Measurements from ENCODE around the gene KANSL1L. TPM values are rescaled to one million over a fixed set of nuclear protein-coding genes. Genes with fewer than 3 reads are reported as not detected.

Gene KANSL1L
- total and polyA plus RNA-seq, 8 donors, result 29.6 to 54.6 (median 47.5) TPM

GRCh38 chr2:210197720-210198119 lies 26.5 kb upstream of the KANSL1L start:
- Histone ChIP-seq H3K4me1 (peaks cover 0 to 12% of the 10 kb centered on the region in 2 donors), H3K27ac (no peak overlapping the region), H3K9me3 (no peaks in the 10 kb centered on the region), H3K36me3 (no peaks in the 10 kb centered on the region), H3K27me3 (no peaks in the 10 kb centered on the region), H3K4me3 (no peak overlapping the region)
- TF ChIP-seq CTCF (IDR thresholded peaks at IDR 0.05), result no peak
- no peak for ATAC-seq
- intact Hi-C loops (cut with DNase I), result loop anchor here in 1 of 2 donors (5.0 to 10.0 kb wide), 2 partner anchors 123 to 220 kb away; no protein-coding TSS in a partner anchor
- no peak for DNase-seq

GRCh38 chr2:210195101-210195852 lies 24.1 kb upstream of the KANSL1L start:
- no peak overlapping the region for H3K4me3 ChIP-seq
- peak; percentile 54 to 60 for TF ChIP-seq CTCF (IDR thresholded peaks at IDR 0.05)
- H3K27ac ChIP-seq, result no peak overlapping the region
- peaks cover 0 to 12% of the 10 kb centered on the region in 2 donors for H3K4me1 ChIP-seq
- no peaks in the 10 kb centered on the region for H3K9me3 ChIP-seq
- intact Hi-C loops (cut with DNase I), result loop anchor here in 1 of 2 donors (5.0 to 10.0 kb wide), 2 partner anchors 120 to 218 kb away; no protein-coding TSS in a partner anchor
- H3K27me3 ChIP-seq, result no peaks in the 10 kb centered on the region
- peak; percentile 38 for ATAC-seq
- peak in 1 of 4 donors; percentile 60 for DNase-seq
- H3K36me3 ChIP-seq, result no peaks in the 10 kb centered on the region

- Histone ChIP-seq H3K4me3 (no peak overlapping the region), H3K9me3 (peaks cover 0 to 9% of the 10 kb centered on the region in 2 donors), H3K27ac (peak overlapping the region in 1 of 2 donors; percentile 5), H3K36me3 (no peaks in the 10 kb centered on the region), H3K27me3 (no peaks in the 10 kb centered on the region), H3K4me1 (peaks cover 3% of the 10 kb centered on the region in 2 donors)
- ATAC-seq (peak; percentile 24), DNase-seq (no peak)
- TF ChIP-seq CTCF (IDR thresholded peaks at IDR 0.05), result no peak
- intact Hi-C loops (cut with DNase I), result loop anchor here in 1 of 2 donors (10.0 kb wide), 1 partner anchor 116 kb away; no protein-coding TSS in a partner anchor
Measured at GRCh38 chr2:210190345-210190744, 19.1 kb upstream of the KANSL1L start.

GRCh38 chr2:210189452-210190138 lies 18.4 kb upstream of the KANSL1L start:
- DNase-seq (no peak), ATAC-seq (peak; percentile 79)
- Histone ChIP-seq H3K4me3 (no peak overlapping the region), H3K36me3 (no peaks in the 10 kb centered on the region), H3K4me1 (peaks cover 0 to 3% of the 10 kb centered on the region in 2 donors), H3K9me3 (peaks cover 0 to 15% of the 10 kb centered on the region in 2 donors), H3K27me3 (no peaks in the 10 kb centered on the region), H3K27ac (no peak overlapping the region)
- no peak for TF ChIP-seq CTCF (IDR thresholded peaks at IDR 0.05)
- intact Hi-C loops (cut with DNase I), result loop anchor here in 1 of 2 donors (10.0 kb wide), 1 partner anchor 115 kb away; no protein-coding TSS in a partner anchor

GRCh38 chr2:210188755-210189154 lies 17.5 kb upstream of the KANSL1L start:
- no peak overlapping the region for H3K4me3 ChIP-seq
- H3K27ac ChIP-seq, result no peak overlapping the region
- no peak for ATAC-seq
- TF ChIP-seq CTCF (IDR thresholded peaks at IDR 0.05), result no peak
- intact Hi-C loops (cut with DNase I), result no loop called here
- H3K9me3 ChIP-seq, result peaks cover 0 to 23% of the 10 kb centered on the region in 2 donors
- H3K4me1 ChIP-seq, result peaks cover 0 to 3% of the 10 kb centered on the region in 2 donors
- no peak for DNase-seq
- no peaks in the 10 kb centered on the region for H3K36me3 ChIP-seq
- no peaks in the 10 kb centered on the region for H3K27me3 ChIP-seq

Data from left lung (tissue), 10 donors.